AML-193 (cell line): ENCODE results near the gene TRMT13.
"Not testable (repeated sequence)": the region's sequence is repeated elsewhere in the genome, so short reads cannot be mapped to it uniquely, and the experiment has no call there.

Source experiments
- DNase-seq, 2 experiments: peaks; one replicate each; lab custom pipeline; 2025; lab: John Stamatoyannopoulos, UW

Gene TRMT13

DNA sequence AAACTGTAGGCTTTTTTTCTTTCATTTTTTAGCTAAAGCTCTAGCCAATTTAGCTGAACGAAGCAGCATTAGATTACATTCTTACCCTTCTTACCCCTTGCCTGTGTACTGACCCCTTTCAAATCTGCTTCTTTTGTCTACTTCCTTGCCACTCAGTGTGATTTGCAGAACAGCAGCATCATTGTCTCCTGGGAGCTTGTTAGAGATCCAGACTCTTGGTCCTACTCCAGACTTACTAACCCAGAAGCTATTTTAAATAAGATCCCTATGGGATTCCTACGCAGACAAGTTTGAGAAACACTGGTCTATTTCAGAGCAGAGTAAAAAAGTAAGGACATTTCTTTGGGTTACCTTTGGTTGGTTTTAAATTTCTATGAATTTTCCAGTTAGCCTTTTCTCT, 31.3 kb downstream of the TRMT13 start:
- DNase-seq = no peak

DNA sequence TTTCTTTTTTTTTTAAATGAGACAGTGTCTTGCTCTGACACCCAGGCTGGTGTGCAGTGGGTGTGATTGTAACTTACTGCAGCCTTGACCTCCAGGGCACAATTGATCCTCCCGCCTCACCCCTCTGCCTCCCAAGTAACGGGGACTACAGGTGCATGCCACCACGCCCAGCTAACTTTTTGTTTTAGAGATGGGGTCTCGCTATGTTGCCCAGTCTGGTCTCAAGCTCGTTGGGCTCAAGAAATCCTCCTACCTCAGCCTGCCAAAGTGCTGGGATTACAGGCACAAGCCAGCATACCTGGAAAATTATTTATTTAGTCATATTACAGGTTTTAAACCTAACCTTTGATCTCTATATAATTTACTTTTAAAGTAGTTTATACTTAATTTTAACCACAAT, 31.7 kb downstream of the TRMT13 start:
- DNase-seq = no peak

DNA sequence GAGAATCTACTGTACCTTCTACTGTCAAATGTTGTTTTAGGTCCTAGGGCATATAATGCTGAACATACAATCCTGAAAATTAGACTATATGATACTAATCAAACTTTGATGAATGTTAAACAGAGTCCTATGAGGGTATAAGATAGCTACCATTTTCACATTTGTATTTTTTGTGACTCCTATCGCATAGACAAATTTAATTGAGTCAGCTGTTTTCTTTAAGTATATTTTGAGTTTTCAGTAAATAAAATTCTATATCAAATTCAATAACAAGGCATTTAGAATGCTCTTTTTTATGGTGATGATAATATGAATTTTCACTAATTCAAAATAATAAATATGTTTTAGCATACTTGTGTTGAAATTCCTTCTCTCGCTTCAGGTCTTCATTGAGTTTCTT, 35.1 kb downstream of the TRMT13 start:
- DNase-seq = no peak

DNA sequence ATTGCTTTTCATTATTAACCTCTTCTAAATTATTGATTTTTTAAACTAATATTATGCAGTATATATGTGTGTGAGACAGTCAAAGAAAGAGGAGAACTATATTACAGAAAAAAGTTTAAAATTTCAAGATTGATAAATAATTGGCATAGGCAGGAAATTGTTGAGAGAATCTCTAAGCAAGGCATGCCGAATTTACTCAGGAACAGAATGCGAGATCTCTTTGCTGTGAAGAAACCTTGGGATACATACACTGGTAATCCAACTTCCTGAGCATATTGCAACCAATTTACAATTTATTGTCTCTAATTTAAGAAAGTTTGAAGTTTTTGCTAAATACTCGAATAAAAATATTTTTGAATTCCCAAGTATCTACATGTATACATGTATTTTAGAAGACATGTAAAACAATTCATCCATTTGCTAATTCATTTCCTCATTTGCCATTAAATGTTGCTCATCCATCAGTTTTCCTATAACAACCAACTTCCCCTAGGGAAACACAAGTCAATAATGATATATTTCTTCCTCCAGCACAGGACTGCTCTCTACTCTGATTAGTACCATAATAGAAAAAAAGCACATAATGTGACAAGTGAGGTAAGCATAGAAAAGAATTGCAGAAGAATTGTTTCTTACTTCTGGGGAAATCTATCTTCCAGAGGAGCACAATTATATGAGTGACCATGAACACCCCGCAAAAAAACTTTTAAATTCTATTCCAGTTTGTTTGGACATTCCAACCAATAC, 44.5 kb downstream of the TRMT13 start:
- DNase-seq = no peak

DNA sequence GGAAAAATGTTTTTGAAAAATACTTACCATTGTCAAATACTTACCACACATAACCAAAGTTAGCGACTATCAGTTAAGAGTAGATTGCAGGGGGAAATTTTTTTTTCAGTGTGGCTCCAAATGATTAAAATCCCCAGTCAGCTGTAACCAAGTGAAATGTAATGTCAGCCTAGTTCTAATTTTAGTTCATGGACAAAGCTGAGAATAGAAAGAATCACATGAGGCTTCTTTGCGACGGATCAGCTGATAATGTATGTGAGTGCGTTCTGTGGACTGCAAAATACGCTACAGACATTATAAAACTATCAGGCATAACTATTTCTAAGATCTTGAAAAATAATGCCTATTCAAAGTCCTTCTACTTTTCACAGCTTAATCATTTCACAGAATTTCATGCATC, 45.1 kb downstream of the TRMT13 start, which contains the start of gene LRRC39:
Gene LRRC39, minus strand, starts transcription at position 166 of the 400 bp plus-strand sequence. CDS start 9,740 bp downstream, outside the sequence.
- DNase-seq = no peak

DNA sequence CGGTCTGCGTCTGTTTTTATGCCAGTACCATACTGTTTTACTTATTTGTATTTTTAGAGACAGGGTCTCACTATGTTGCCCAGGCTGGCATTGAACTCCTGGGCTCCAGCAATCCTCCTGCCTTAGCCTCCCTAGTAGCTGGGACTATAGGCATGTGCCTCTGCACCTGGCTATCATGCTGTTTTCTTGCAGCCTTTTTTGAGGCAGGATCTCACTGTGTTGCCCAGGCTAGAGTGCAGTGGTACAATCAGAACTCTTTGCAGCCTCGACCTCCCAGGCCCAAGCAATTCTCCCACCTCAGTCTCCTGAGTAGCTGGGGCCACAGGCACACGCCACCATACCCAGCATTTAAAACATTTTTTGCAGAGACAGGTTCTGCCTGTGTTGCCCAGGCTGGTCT, 50.4 kb downstream of the TRMT13 start:
- DNase-seq = no peak

DNA sequence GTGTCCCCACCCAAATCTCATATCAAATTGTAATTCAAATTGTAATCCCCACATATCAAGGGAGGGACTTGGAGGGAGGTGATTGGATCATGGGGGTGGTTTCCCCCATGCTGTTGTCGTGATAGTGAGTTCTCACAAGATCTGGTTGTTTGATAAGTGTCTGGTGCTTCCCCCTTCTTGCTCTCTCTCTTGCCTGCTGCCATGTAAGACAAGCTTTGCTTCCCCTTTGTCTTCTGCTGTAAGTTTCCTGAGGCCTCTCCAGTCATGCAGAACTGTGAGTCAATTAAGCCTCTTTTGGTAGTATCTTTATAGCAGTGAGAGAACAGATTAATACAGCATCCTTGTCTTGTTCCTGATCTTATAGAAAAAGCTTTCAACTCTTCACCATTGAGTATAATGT, 51.6 kb downstream of the TRMT13 start:
- DNase-seq = no peak

DNA sequence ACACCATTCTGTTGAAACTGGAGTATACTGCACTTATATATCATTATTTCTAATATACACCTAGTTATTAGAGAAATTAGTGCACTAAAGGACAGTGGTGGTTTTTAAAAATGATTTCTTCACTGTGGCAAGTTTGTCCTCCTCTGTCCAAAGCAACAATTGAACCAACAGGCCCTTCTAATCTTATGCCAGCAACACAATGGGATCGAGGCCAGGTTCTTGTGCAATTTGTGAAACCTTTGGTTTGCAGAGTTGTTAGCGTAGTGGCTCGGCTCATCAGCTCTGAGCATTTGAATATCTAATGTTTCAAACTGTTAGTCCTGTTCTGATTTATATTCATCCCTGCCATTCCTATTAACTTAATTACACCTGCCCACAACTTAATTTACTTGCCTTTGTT, 54.9 kb downstream of the TRMT13 start:
- DNase-seq = peak; percentile 4 to 15

DNA sequence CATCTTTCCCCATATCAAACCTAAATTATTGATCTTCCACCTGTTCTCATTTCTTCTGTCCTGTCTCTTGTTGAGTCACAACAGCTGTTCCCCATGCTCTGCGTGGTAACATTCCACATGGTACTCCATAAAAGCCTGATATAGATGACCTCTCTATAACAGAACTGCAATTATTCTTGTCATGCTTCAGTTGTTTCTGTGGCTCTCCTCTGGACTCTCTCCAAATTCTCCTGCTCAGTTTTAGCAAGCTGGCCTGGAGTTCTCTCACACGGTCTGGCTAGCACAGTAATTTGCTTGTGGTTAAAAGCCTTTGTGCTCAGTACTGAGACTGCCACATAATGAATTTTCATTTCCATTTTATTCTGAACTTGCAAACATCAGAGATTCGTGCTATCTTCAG, 55.7 kb downstream of the TRMT13 start:
- DNase-seq = no peak

DNA sequence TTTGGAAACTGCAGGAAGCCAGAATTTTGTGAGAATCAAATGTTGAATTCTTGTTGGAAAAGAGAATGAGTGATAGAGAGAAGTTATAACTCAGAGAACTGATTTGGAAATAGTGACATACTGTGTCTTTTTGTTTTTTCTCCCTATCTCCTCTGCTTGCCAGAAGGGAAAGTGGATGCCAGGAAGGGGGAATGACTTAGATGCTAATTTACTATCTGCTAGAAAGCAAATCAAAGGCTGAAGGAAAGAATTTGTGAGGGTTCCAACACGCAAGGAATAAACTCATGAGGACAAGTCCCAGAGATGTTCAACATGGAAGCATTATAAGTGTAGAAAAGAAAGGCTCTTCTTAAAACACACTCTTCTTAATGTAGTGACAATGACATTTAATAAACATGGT, 65.6 kb downstream of the TRMT13 start:
- no peak for DNase-seq

DNA sequence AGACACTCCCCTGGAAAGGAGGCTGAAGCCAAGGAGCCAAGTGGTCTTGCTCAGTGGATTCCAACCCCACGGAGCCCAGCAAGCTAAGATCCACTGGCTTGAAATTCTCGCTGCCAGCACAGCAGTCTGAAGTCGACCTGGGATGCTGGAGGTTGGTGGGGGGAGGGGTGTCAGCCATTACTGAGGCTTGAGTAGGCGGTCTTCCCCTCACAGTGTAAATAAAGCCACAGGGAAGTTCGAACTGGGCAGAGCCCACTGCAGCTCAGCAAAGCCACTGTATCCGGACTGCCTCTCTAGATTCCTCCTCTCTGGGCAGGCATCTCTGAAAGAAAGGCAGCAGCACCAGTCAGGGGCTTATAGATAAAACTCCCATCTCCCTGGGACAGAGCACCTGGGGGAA, 67.1 kb downstream of the TRMT13 start:
- not testable (repeated sequence) for DNase-seq
